HCT116 (cell line): ENCODE results near the gene KSR2. TPM values are rescaled to one million over a fixed set of nuclear protein-coding genes. Genes with fewer than 3 reads are reported as not detected.

Source experiments
- ATAC-seq: fragments of 200-7000 bp; cut with Tn5 transposase; 2 replicates; pipeline ENCODE4 v1.9.1; 2020; ENCODE audit warnings: mild to moderate bottlenecking, moderate library complexity
- BruUV-seq: library from RNA; stranded (reverse); fragments of 400-500 nt; replicated peaks from 2 replicates; lab custom pipeline; 2021; lab: Mats Ljungman, UMichigan
- CTCF ChIA-PET: fragments of 300-600 bp; sonication (Branson Sonifier 250); formaldehyde crosslinking; loops from one replicate; lab custom pipeline; 2021; ENCODE audit warnings: antibody characterized with exemption; lab: Charles Lee
- POLR2A ChIA-PET: fragments of 300-600, 350-600 bp; sonication (Branson Sonifier 250); formaldehyde crosslinking; loops from one replicate; lab custom pipeline; 2021; ENCODE audit warnings: antibody characterized with exemption; lab: Charles Lee
- RAD21 ChIA-PET, 2 experiments: fragments of 300-600 bp; sonication (Branson Sonifier 250); formaldehyde crosslinking; loops; one replicate each; lab custom pipeline; 2023; ENCODE audit warnings: low total read pairs in 2 of 2; ENCODE audit not compliant: uncharacterized antibody in 2 of 2, unreplicated experiment in 2 of 2, low non-redundant PET in 1 of 2; lab: Charles Lee
- DNase-seq: peaks from one replicate; pipeline ENCODE4 v3.0.0-alpha.2; 2010; ENCODE audit warnings: low read depth, low spot score
- H2AFZ ChIP-seq: fragments of 200-600 bp; shearing (Covaris generic), sonication (generic); 2 replicates; pipeline ENCODE4 v1.6.1; 2017; ENCODE audit warnings: low read depth, mixed run types, mixed read lengths, antibody characterized with exemption, low read length; ENCODE audit not compliant: poor library complexity, severe bottlenecking
- H3K27ac ChIP-seq: 2 replicates; pipeline ENCODE4 v1.5.1; 2012; ENCODE audit warnings: low read depth, low read length
- H3K27me3 ChIP-seq: fragments of 200-600 bp; sonication (generic); 2 replicates; pipeline ENCODE4 v1.6.1; 2016; ENCODE audit warnings: mixed run types, low read length, mixed read lengths; ENCODE audit not compliant: insufficient read depth
- H3K36me3 ChIP-seq, 2 experiments: fragments of 200-500 bp in 1 of 2; fragments of 200-600 bp in 1 of 2; sonication (Bioruptor generic) in 1 of 2; sonication (generic) in 1 of 2; 2 replicates each; pipeline versions ENCODE4 v1.5.1 to v1.6.1; 2014 to 2016; ENCODE audit warnings: low read length in 2 of 2, inconsistent platforms in 1 of 2, mixed read lengths in 1 of 2, mixed run types in 1 of 2; ENCODE audit not compliant: insufficient read depth in 2 of 2, control insufficient read depth in 1 of 2
- H3K4me1 ChIP-seq, 2 experiments: fragments of 200-600 bp in 1 of 2; sonication (generic) in 1 of 2; 2 replicates each; pipeline versions ENCODE4 v1.5.1 to v1.6.1; 2012 to 2017; ENCODE audit warnings: low read length in 2 of 2, inconsistent platforms in 1 of 2, mild to moderate bottlenecking in 1 of 2, mixed read lengths in 1 of 2, mixed run types in 1 of 2, moderate library complexity in 1 of 2; ENCODE audit not compliant: insufficient read depth in 2 of 2, control insufficient read depth in 1 of 2
- H3K4me2 ChIP-seq: fragments of 200-600 bp; sonication (generic); 2 replicates; pipeline ENCODE4 v1.6.1; 2017; ENCODE audit warnings: mixed run types, low read length, mixed read lengths
- H3K4me3 ChIP-seq, 2 experiments: fragments of 200-600 bp in 1 of 2; sonication (generic) in 1 of 2; replicated peaks in 1 of 2; 2 replicates each; pipeline ENCODE4 v1.5.1; 2011 to 2016; ENCODE audit warnings: low read length in 2 of 2, control low read depth in 1 of 2, low read depth in 1 of 2, mild to moderate bottlenecking in 1 of 2, mixed read lengths in 1 of 2, mixed run types in 1 of 2
- H3K79me2 ChIP-seq: fragments of 200-600 bp; sonication (generic); 2 replicates; pipeline ENCODE4 v1.6.1; 2017; ENCODE audit warnings: mild to moderate bottlenecking, mixed run types, low read length, moderate library complexity, mixed read lengths; ENCODE audit not compliant: insufficient read depth
- H3K9ac ChIP-seq: fragments of 200-600 bp; sonication (generic); 2 replicates; pipeline ENCODE4 v1.6.1; 2016; ENCODE audit warnings: low read length, mixed read lengths
- H3K9me2 ChIP-seq: fragments of 200-600 bp; sonication (generic), shearing (Covaris generic); 2 replicates; pipeline ENCODE4 v1.6.1; 2017; ENCODE audit warnings: mixed run types, mild to moderate bottlenecking, moderate library complexity; ENCODE audit not compliant: insufficient read depth
- H3K9me3 ChIP-seq, 2 experiments: fragments of 200-500 bp in 1 of 2; fragments of 200-600 bp in 1 of 2; sonication (Bioruptor generic) in 1 of 2; sonication (generic) in 1 of 2; 2 replicates each; pipeline ENCODE4 v1.6.1; 2014 to 2017; ENCODE audit warnings: low read length in 2 of 2, mixed read lengths in 2 of 2, inconsistent platforms in 1 of 2, low read depth in 1 of 2, mild to moderate bottlenecking in 1 of 2, mixed run types in 1 of 2, moderate library complexity in 1 of 2; ENCODE audit not compliant: control insufficient read depth in 1 of 2, insufficient read depth in 1 of 2
- H4K20me1 ChIP-seq: fragments of 200-600 bp; sonication (generic), shearing (Covaris generic); 2 replicates; pipeline ENCODE4 v1.6.1; 2017; ENCODE audit warnings: mixed run types, mild to moderate bottlenecking, moderate library complexity; ENCODE audit not compliant: insufficient read depth
- CTCF ChIP-seq, 3 experiments: fragments of 200-600 bp in 1 of 3; sonication (generic) in 1 of 3; IDR thresholded peaks in 2 of 3; conservative IDR thresholded peaks in 1 of 3; 2 replicates each; pipeline ENCODE4 v1.5.1; 2012 to 2017; ENCODE audit warnings: low read depth in 2 of 3, low read length in 2 of 3, antibody characterized with exemption in 1 of 3, borderline replicate concordance in 1 of 3, control low read depth in 1 of 3, mild to moderate bottlenecking in 1 of 3, mixed read lengths in 1 of 3, mixed run types in 1 of 3, moderate library complexity in 1 of 3; ENCODE audit not compliant: insufficient read depth in 1 of 3
- EGR1 ChIP-seq: IDR thresholded peaks from 2 replicates; pipeline ENCODE4 v1.6.1; 2012; ENCODE audit warnings: low read depth
- ELF1 ChIP-seq: IDR thresholded peaks from 2 replicates; pipeline ENCODE4 v1.6.1; 2012; ENCODE audit warnings: low read depth, borderline replicate concordance
- EZH2 ChIP-seq: fragments of 200-600 bp; sonication (generic); IDR thresholded peaks from 2 replicates; pipeline ENCODE4 v1.6.1; 2017; ENCODE audit warnings: antibody characterized with exemption, mixed run types
- EZH2phosphoT487 ChIP-seq: fragments of 200-600 bp; IDR thresholded peaks from 2 replicates; pipeline ENCODE4 v1.6.1; 2018; ENCODE audit warnings: antibody characterized with exemption, borderline replicate concordance
- FOSL1 ChIP-seq: IDR thresholded peaks from 2 replicates; pipeline ENCODE4 v1.6.1; 2012; ENCODE audit warnings: low read depth
- JUND ChIP-seq: IDR thresholded peaks from 2 replicates; pipeline ENCODE4 v1.6.1; 2012
- MAX ChIP-seq: IDR thresholded peaks from 2 replicates; pipeline ENCODE4 v1.6.1; 2012
- POLR2A ChIP-seq: IDR thresholded peaks from 2 replicates; pipeline ENCODE4 v1.7.0; 2011; ENCODE audit warnings: borderline replicate concordance; ENCODE audit not compliant: insufficient read depth, insufficient read length; ENCODE audit errors: extremely low read depth
- POLR2AphosphoS5 ChIP-seq: IDR thresholded peaks from 2 replicates; pipeline ENCODE4 v1.6.1; 2011; ENCODE audit warnings: mild to moderate bottlenecking, low read depth, low read length, moderate library complexity
- RAD21 ChIP-seq: IDR thresholded peaks from 2 replicates; pipeline ENCODE4 v1.6.1; 2012; ENCODE audit warnings: low read depth, mild to moderate bottlenecking
- SIN3A ChIP-seq: IDR thresholded peaks from 2 replicates; pipeline ENCODE4 v1.6.1; 2012; ENCODE audit warnings: low read depth
- TCF7L2 ChIP-seq: IDR thresholded peaks from 2 replicates; pipeline ENCODE4 v1.7.0; 2011; ENCODE audit warnings: borderline replicate concordance, inconsistent platforms; ENCODE audit not compliant: insufficient read depth, insufficient read length; ENCODE audit errors: extremely low read depth
- YY1 ChIP-seq: IDR thresholded peaks from 2 replicates; pipeline ENCODE4 v1.6.1; 2011; ENCODE audit warnings: low read length, low read depth, moderate library complexity, mild to moderate bottlenecking; ENCODE audit not compliant: insufficient replicate concordance; ENCODE audit errors: extremely low read depth
- ZNF274 ChIP-seq: fragments of 200-500 bp; sonication (Bioruptor generic); IDR thresholded peaks from 2 replicates; pipeline ENCODE4 v1.6.1; 2014; ENCODE audit warnings: mild to moderate bottlenecking, low read depth, low read length, inconsistent platforms
- intact Hi-C: fragments of 100-400 bp; cut with micrococcal nuclease; formaldehyde crosslinking; loops from 2 replicates; pipeline ENCODE4 v1.10.0; 2022
- total RNA-seq: library from RNA; stranded (reverse); gene quantifications from one replicate; pipeline ENCODE4 v1.2.1, GENCODE V29; 2021; ENCODE audit not compliant: unreplicated experiment

Gene KSR2
- total RNA-seq, 1 experiment from 2014 or later, result 10.1 TPM

- Histone ChIP-seq H3K4me3 (no peak overlapping the region), H3K9ac (no peak overlapping the region), H3K4me2 (no peak overlapping the region), H3K9me2 (no peaks in the 10 kb centered on the region), H3K36me3 (no peaks in the 10 kb centered on the region; a peak in 1 of 4 replicates), H3K9me3 (no peaks in the 10 kb centered on the region), H4K20me1 (no peaks in the 10 kb centered on the region), H3K27me3 (no peaks in the 10 kb centered on the region), H2AFZ (no peak overlapping the region), H3K27ac (no peak overlapping the region), H3K79me2 (no peaks in the 10 kb centered on the region), H3K4me1 (peaks cover 0 to 2% of the 10 kb centered on the region in 2 experiments; a peak in 2 of 4 replicates)
- intact Hi-C loops, result no loop called here
- DNase-seq, result no peak
- TF ChIP-seq CTCF (IDR thresholded peaks at IDR 0.05 in 2 of 3, conservative IDR thresholded peaks at IDR 0.05 in 1 of 3; ENCODE audit: borderline replicate concordance in 1 of 3, insufficient read depth in 1 of 3, low read depth in 2 of 3, low read length in 2 of 3) (no peak), ELF1 (no peak)
- ATAC-seq, result no peak
- POLR2A ChIA-PET, result no interaction called here
- CTCF ChIA-PET, result interaction anchor here (1.5 kb wide), 1 partner anchor 228 kb away, joined by 5 read pairs; no protein-coding TSS in a partner anchor
- no TSS peak for BruUV-seq
- RAD21 ChIA-PET, result no interaction called here
Observed at GRCh38 chr12:117594481-117594880, 374.3 kb downstream of the KSR2 start.

GRCh38 chr12:117593815-117594400 lies 374.9 kb downstream of the KSR2 start:
- Histone ChIP-seq H3K79me2 (no peaks in the 10 kb centered on the region), H3K9me2 (no peaks in the 10 kb centered on the region), H3K9ac (no peak overlapping the region), H2AFZ (no peak overlapping the region), H3K9me3 (no peaks in the 10 kb centered on the region), H4K20me1 (no peaks in the 10 kb centered on the region), H3K27me3 (no peaks in the 10 kb centered on the region), H3K4me2 (no peak overlapping the region), H3K36me3 (no peaks in the 10 kb centered on the region; a peak in 1 of 4 replicates), H3K27ac (no peak overlapping the region), H3K4me3 (no peak overlapping the region), H3K4me1 (no peaks in the 10 kb centered on the region)
- no TSS peak for BruUV-seq
- intact Hi-C loops, result no loop called here
- no peak for DNase-seq
- RAD21 ChIA-PET, result no interaction called here
- POLR2A ChIA-PET, result no interaction called here
- CTCF ChIA-PET, result interaction anchor here (0.8 kb wide), 1 partner anchor 243 kb away, joined by 3 read pairs; no protein-coding TSS in a partner anchor
- no peak for ATAC-seq
- TF ChIP-seq MAX (no peak), EGR1 (no peak), YY1 (no peak), ZNF274 (no peak), POLR2A (no peak), CTCF (IDR thresholded peaks at IDR 0.05 in 2 of 3, conservative IDR thresholded peaks at IDR 0.05 in 1 of 3; ENCODE audit: borderline replicate concordance in 1 of 3, insufficient read depth in 1 of 3, low read depth in 2 of 3, low read length in 2 of 3) (no peak), POLR2AphosphoS5 (no peak), JUND (no peak), RAD21 (no peak), EZH2phosphoT487 (no peak), TCF7L2 (no peak), EZH2 (no peak), SIN3A (no peak), FOSL1 (no peak)
